Adipose tissue (tissue), 3 donors: ENCODE measurements around the gene HSPG2. TPM values are rescaled to one million over a fixed set of nuclear protein-coding genes. Genes with fewer than 3 reads are reported as not detected.
A peak's percentile ranks its signal among the peaks of the same experiment; 100 is the strongest.
"Not testable (repeated sequence)": the region's sequence is repeated elsewhere in the genome, so short reads cannot be mapped to it uniquely, and the experiment has no call there.

Source experiments
- H3K27ac ChIP-seq: one replicate; pipeline ENCODE4 v1.5.1; 2013; ENCODE audit warnings: low read depth, low read length
- WGBS, 3 donors: extraction: QIAGEN DNeasy Blood & Tissue Kit; methylation state at CpG; one replicate each; pipeline ENCODE4 v1.1.7; 2013; 5-methylcytosine and 5-hydroxymethylcytosine counted together
- polyA plus RNA-seq, 3 donors: library from polyadenylated mRNA; stranded (reverse); fragments of 200-250 nt; gene quantifications; one replicate each; pipeline ENCODE4 v1.2.3, GENCODE V29; 2013
- donor health status: healthy with polysubstance abuse.
- donor health status: Bipolar disorder and iron deficiency.
- donor health status: healthy.

HSPG2 gene
- polyA plus RNA-seq, 3 donors, result 34.7 to 225 (median 214) TPM

GRCh38 chr1:21961337-21961736 lies 24.2 kb upstream of the HSPG2 start:
- 84 to 93% (median 91%) methylated on average over 2 of the region's 2 CpGs for WGBS, 3 donors
- no peak overlapping the region for H3K27ac ChIP-seq

- no peak overlapping the region for H3K27ac ChIP-seq
- WGBS, 3 donors, result 17 to 51% (median 47%) methylated on average over 17 to 18 of the region's 18 CpGs
Measured at GRCh38 chr1:21956720-21957552, 19.8 kb upstream of the HSPG2 start.

- no peak overlapping the region for H3K27ac ChIP-seq
- 33 to 70% (median 51%) methylated on average over 6 to 9 of the region's 9 CpGs for WGBS, 3 donors
Measured at GRCh38 chr1:21955501-21956281, 18.6 kb upstream of the HSPG2 start.

GRCh38 chr1:21955058-21955457 lies 17.9 kb upstream of the HSPG2 start:
- H3K27ac ChIP-seq, result no peak overlapping the region
- 53 to 76% (median 57%) methylated on average over 13 to 16 of the region's 16 CpGs for WGBS, 3 donors

- WGBS, 3 donors, result 72 to 83% (median 80%) methylated on average over 6 of the region's 6 CpGs
- no peak overlapping the region for H3K27ac ChIP-seq
Measured at GRCh38 chr1:21952786-21953520, 15.8 kb upstream of the HSPG2 start.

GRCh38 chr1:21951226-21951870 lies 14.2 kb upstream of the HSPG2 start:
- 69 to 96% (median 85%) methylated on average over 12 of the region's 12 CpGs for WGBS, 3 donors
- no peak overlapping the region for H3K27ac ChIP-seq

GRCh38 chr1:21950734-21951133 lies 13.6 kb upstream of the HSPG2 start:
- H3K27ac ChIP-seq, result no peak overlapping the region
- 96 to 98% (median 96%) methylated on average over 7 of the region's 7 CpGs for WGBS, 3 donors

GRCh38 chr1:21946836-21947587 lies 9.9 kb upstream of the HSPG2 start:
- H3K27ac ChIP-seq, result no peak overlapping the region
- WGBS, 3 donors, result 60 to 76% (median 64%) methylated on average over 11 of the region's 11 CpGs

GRCh38 chr1:21944733-21945073 lies 7.6 kb upstream of the HSPG2 start:
- H3K27ac ChIP-seq, result no peak overlapping the region
- WGBS, 3 donors, result 65 to 83% (median 72%) methylated on average over 3 of the region's 3 CpGs

GRCh38 chr1:21942959-21943640 lies 6.0 kb upstream of the HSPG2 start:
- H3K27ac ChIP-seq, result not testable (repeated sequence)
- WGBS, 3 donors, result 75 to 76% (median 76%) methylated on average over 19 of the region's 19 CpGs

- H3K27ac ChIP-seq, result no peak overlapping the region
- WGBS, 3 donors, result 85 to 86% (median 85%) methylated on average over 10 of the region's 10 CpGs
Measured at GRCh38 chr1:21942464-21942863, 5.4 kb upstream of the HSPG2 start.

GRCh38 chr1:21941370-21941769 lies 4.3 kb upstream of the HSPG2 start:
- 79 to 87% (median 83%) methylated on average over 5 of the region's 5 CpGs for WGBS, 3 donors
- H3K27ac ChIP-seq, result peak overlapping the region; percentile 10

- H3K27ac ChIP-seq, result no peak overlapping the region
Measured at GRCh38 chr1:21940492-21940891, 3.4 kb upstream of the HSPG2 start.

GRCh38 chr1:21939650-21940374 lies 2.7 kb upstream of the HSPG2 start:
- 33 to 44% (median 36%) methylated on average over 9 of the region's 9 CpGs for WGBS, 3 donors
- no peak overlapping the region for H3K27ac ChIP-seq

More at GRCh38 chr1:21940492-21940891, 3.4 kb upstream of the HSPG2 start:
- 91 to 99% (median 98%) methylated on average over 2 of the region's 2 CpGs for WGBS, 3 donors

GRCh38 chr1:21938732-21939538 lies 1.8 kb upstream of the HSPG2 start:
- WGBS, 3 donors, result 53 to 70% (median 57%) methylated on average over 11 of the region's 11 CpGs
- peak overlapping the region; percentile 39 for H3K27ac ChIP-seq
